Immature natural killer cell (primary cell): ENCODE measurements around the gene PPP1R9A. TPM values are rescaled to one million over a fixed set of nuclear protein-coding genes. Genes with fewer than 3 reads are reported as not detected.

Experiments
- DNase-seq, 3 donors: peaks; one replicate each; pipeline ENCODE4 v3.0.0; 2022; ENCODE audit warnings: mixed read lengths in 1 of 3
- H3K27ac Mint-ChIP-seq, 6 donors: one replicate each; pipeline ENCODE4 v1.8.0; 2020; ENCODE audit warnings: mixed read lengths in 6 of 6, mild to moderate bottlenecking in 5 of 6, inconsistent platforms in 4 of 6, moderate library complexity in 3 of 6
- H3K27me3 Mint-ChIP-seq, 3 donors: one replicate each; pipeline ENCODE4 v1.8.0; 2020 to 2021; ENCODE audit warnings: low read depth in 3 of 3, mild to moderate bottlenecking in 3 of 3, mixed read lengths in 3 of 3, moderate library complexity in 3 of 3, inconsistent platforms in 1 of 3
- H3K36me3 Mint-ChIP-seq, 3 donors: one replicate each; pipeline ENCODE4 v1.8.0; 2020; ENCODE audit warnings: mixed read lengths in 3 of 3, inconsistent platforms in 2 of 3, mild to moderate bottlenecking in 2 of 3
- H3K4me1 Mint-ChIP-seq, 2 donors: one replicate each; pipeline ENCODE4 v1.8.0; 2020; ENCODE audit warnings: inconsistent platforms in 2 of 2, mild to moderate bottlenecking in 2 of 2, mixed read lengths in 2 of 2, moderate library complexity in 1 of 2
- H3K4me3 Mint-ChIP-seq, 5 donors: one replicate each; pipeline ENCODE4 v1.8.0; 2020; ENCODE audit warnings: mild to moderate bottlenecking in 5 of 5, mixed read lengths in 5 of 5, inconsistent platforms in 3 of 5, moderate library complexity in 3 of 5
- H3K9me3 Mint-ChIP-seq, 6 donors: one replicate each; pipeline ENCODE4 v1.8.0; 2020; ENCODE audit warnings: mild to moderate bottlenecking in 6 of 6, mixed read lengths in 6 of 6, inconsistent platforms in 4 of 6, moderate library complexity in 3 of 6
- polyA plus RNA-seq, 3 donors: library from polyadenylated mRNA; unstranded; fragments of 300-500 nt; fragmentation: Illumina TruSeq; gene quantifications; one replicate each; pipeline ENCODE4 v1.2.3, GENCODE V29; 2021

Gene PPP1R9A
- 10 to 100 TPM in 1 of 3 donors, 1 to 10 TPM in 1, under 1 TPM in 1; 0.92 to 12.2 (median 5.5) TPM for polyA plus RNA-seq

DNA sequence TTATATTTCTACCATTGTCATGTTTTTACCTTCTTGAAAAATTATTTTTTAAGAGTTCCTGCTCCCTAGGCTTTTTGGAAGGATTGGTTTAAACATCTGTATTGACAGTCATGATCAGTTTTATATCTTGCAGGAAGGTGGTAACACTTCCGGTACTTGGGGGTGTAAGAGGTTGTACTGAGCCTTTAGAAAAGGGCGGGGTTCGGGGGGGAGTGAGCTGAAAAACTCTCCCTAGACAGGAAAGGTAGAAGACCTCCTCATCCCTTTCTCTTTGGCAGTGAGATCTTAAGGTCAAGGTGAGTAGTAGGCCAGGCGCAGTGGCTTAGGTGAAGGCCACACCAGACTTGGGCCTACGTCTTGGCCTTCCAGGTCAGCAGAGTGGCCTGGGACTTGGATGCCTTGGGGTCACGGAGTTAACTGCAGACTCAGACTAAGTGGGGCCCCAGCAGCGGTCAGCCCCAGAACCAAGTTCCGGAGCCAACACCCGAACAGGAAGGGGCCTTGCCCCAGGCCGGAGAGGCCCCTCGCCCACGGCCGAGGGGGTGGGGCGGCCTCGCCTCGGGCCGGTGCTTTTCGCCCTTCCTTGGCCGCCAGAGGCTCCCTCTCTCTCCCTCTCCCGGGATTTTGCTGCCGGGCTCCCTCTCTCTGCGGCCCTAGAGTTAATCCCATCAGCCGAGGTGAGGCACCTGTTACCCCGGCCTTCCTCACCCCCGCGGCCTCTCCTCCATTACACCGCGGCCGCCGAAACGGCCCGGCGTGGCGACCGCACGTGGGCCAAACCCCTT is at the start of gene PPP1R9A:
Gene PPP1R9A, plus strand, starts transcription at position 569 of the 785 bp plus-strand sequence. CDS start 2,520 bp downstream, outside the sequence.
- Mint-ChIP-seq H3K36me3 (no peaks in the 10 kb centered on the region), H3K4me3 (peak within 1 kb of the TSS; percentile 76 to 88 (median 87)), H3K27me3 (peaks cover 0 to 7% (median 1%) of the 10 kb centered on the region in 3 donors)

DNA sequence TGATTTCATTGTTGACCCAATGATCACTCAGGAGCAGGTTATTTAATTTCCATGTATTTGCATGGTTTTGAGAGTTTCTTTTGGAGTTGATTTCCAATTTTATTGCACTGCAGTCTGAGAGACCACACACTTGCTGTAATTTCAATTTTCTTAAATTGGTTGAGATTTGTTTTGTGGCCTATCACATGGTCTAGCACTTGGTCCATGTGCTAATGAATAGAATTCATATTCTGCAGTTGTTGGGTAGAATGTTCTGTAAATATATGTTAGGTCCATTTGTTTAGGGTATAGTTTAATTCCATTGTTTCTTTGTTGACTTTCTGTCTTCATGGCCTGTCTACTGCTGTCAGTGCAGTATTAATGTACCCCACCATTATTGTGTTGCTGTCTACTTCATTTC is 36.3 kb upstream of the PPP1R9A start:
- Mint-ChIP-seq H3K4me3 (no peak overlapping the region), H3K36me3 (no peaks in the 10 kb centered on the region), H3K4me1 (no peaks in the 10 kb centered on the region), H3K27me3 (peaks cover 0 to 4% (median 0%) of the 10 kb centered on the region in 3 donors), H3K9me3 (peaks cover 0 to 6% (median 0%) of the 10 kb centered on the region in 6 donors), H3K27ac (no peak overlapping the region)
- DNase-seq, result no peak

More for the DNA sequence above, at the start of gene PPP1R9A:
- H3K9me3 Mint-ChIP-seq, result no peaks in the 10 kb centered on the region
- DNase-seq, result peak; percentile 14 to 37 (median 25)
- H3K27ac Mint-ChIP-seq, result peak within 1 kb of the TSS in 5 of 6 donors; percentile 34 to 85 (median 74)
- peaks cover 20 to 45% of the 10 kb centered on the region in 2 donors for H3K4me1 Mint-ChIP-seq

DNA sequence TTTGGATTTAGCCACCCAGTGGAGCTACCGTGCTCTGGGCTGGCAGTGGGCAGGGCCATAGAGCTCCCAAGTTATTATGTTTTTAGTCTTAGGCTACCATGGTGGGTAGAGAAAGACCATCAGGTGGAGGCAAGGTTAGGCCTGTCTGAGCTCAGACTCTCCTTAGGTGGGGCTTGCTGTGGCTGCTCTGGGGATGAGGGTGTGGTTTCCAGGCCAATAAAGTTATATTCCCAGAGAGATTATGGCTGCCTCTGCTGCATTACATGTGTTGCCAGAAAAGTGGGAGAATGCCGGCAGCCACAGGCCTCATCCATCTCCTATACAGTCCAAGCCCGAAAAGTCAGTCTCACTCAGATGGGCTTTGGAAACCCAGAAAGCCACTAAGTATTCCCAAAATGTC is 34.2 kb upstream of the PPP1R9A start:
- Mint-ChIP-seq H3K27me3 (peaks cover 0 to 2% (median 0%) of the 10 kb centered on the region in 3 donors), H3K27ac (no peak overlapping the region), H3K4me3 (no peak overlapping the region), H3K9me3 (peaks cover 3 to 12% (median 8%) of the 10 kb centered on the region in 6 donors), H3K36me3 (peaks cover 0 to 4% (median 0%) of the 10 kb centered on the region in 3 donors), H3K4me1 (no peaks in the 10 kb centered on the region)
- DNase-seq, result no peak

DNA sequence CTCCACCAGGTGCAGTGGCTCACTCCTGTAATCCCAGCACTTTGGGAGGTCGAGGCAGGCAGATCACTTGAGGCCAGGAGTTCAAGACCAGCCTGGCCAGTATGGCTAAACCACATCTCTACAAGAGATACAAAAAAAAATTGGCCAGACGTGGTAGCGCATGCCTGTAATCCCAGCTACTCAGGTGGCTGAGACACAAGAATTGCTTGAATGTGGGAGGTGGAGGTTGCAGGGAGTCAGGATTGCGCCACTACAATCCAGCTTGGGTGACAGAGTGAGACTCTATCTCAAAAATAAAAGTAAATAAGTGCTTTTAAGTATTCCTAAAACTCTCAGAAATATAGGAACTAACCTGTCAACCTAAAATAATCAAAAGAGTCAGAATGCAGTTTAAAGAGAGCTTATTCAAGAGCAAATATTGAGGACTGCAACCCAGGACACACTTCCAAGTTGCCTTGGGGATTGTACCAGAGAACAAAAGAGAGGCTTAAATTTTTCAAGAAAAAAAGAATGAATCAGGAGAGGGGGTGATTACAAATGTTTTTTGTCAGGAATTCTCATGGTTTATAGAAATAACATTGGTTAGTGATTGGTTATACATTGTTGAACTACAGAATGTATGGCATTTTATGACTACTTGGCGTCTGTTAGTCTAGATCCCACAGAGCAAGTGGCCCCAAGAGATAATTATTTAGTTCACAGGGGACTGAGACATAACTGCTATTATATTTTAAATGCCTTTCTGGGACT is 33.2 kb upstream of the PPP1R9A start:
- no peak for DNase-seq
- peaks cover 0 to 4% (median 0%) of the 10 kb centered on the region in 3 donors for H3K36me3 Mint-ChIP-seq
- no peak overlapping the region for H3K27ac Mint-ChIP-seq
- H3K9me3 Mint-ChIP-seq, result peaks cover 3 to 16% (median 12%) of the 10 kb centered on the region in 6 donors
- H3K27me3 Mint-ChIP-seq, result peaks cover 0 to 3% (median 2%) of the 10 kb centered on the region in 3 donors
- no peaks in the 10 kb centered on the region for H3K4me1 Mint-ChIP-seq
- H3K4me3 Mint-ChIP-seq, result no peak overlapping the region

DNA sequence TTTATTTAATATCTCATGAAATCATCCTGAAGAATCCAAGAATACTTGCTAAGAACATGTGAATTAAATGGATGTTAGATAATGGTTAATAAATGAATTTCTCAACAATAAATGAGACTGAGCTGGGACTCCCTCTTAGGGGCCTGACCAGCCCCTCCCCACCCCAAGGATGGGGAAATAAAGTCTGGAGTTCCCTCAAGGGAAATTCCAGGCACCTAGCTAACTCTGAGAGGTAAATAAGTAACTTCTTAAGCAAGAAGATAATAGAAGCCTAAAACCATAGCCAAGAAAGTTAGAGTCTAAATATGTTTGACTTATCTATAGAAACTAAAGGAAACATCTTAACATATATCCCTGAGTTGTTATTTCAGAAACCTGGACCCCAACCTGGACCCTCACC is 32.2 kb upstream of the PPP1R9A start:
- no peak overlapping the region for H3K4me3 Mint-ChIP-seq
- no peak for DNase-seq
- H3K9me3 Mint-ChIP-seq, result peaks cover 3 to 16% (median 12%) of the 10 kb centered on the region in 6 donors
- H3K27ac Mint-ChIP-seq, result no peak overlapping the region
- H3K36me3 Mint-ChIP-seq, result peaks cover 0 to 4% (median 0%) of the 10 kb centered on the region in 3 donors
- no peaks in the 10 kb centered on the region for H3K4me1 Mint-ChIP-seq
- peaks cover 0 to 3% (median 2%) of the 10 kb centered on the region in 3 donors for H3K27me3 Mint-ChIP-seq

DNA sequence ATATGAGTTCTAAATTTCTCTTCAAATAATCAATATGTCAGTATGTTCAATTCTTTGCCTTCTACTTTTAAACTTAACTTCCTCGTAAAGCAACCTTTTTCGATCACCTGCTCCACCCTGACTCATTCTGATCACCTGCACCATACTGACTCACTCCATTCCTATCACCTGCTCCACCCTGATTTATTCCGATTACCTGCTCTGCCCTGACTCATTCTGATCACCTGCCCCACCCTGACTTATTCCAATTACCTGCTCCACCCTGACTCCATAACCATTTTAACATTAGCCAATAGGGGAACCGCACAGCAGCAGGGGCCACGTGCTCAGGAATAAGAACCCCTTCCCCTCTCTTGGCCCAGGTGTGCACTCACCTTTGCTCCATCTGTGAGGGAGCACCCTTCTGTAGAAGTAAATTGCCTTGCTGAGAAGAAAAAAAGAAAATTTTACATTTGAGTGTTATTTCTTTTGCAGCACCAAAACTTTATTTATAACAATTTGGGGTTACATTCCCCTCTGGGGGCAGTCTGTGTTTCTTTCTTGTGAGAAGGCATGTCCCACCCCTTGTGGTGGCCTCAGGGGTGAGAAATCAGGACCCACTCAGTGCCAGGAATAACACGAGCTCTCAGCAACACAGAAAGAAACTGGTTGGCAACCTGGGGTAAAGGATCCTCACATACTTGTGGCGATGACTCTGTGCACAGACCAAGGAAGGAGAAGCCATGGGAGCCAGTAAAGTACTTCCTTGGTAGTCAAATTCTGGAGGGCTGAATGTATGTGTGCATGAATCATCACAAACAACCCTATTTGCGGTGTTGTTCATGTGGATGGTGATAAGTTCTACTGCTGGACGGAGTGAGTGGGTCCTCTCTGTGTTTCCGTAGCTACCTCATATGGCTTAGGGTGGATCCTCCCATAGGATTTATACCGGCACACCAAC is 29.4 kb upstream of the PPP1R9A start:
- no peak for DNase-seq
- peaks cover 3 to 16% (median 12%) of the 10 kb centered on the region in 6 donors for H3K9me3 Mint-ChIP-seq
- no peaks in the 10 kb centered on the region for H3K4me1 Mint-ChIP-seq
- H3K4me3 Mint-ChIP-seq, result no peak overlapping the region
- H3K36me3 Mint-ChIP-seq, result peaks cover 0 to 4% (median 0%) of the 10 kb centered on the region in 3 donors
- no peak overlapping the region for H3K27ac Mint-ChIP-seq
- peaks cover 0 to 3% (median 2%) of the 10 kb centered on the region in 3 donors for H3K27me3 Mint-ChIP-seq

DNA sequence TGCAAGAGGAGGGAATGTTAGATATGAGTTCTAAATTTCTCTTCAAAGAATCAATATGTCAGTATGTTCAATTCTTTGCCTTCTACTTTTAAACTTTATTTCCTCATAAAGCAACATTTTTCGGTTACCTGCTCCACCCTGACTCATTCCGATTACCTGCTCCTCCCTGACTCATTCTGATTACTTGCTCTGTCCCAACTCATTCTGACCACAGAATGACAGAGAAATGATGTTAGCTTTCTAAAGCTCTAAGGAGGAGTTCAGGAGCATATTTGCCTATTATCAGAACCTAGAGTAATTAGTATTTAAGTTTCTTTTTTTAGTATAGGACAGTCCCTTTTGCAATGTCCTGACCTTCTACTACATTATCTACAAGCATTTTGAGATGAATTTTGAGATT is 24.5 kb upstream of the PPP1R9A start:
- Mint-ChIP-seq H3K4me3 (no peak overlapping the region), H3K27ac (no peak overlapping the region), H3K36me3 (peaks cover 0 to under 1% (median 0%) of the 10 kb centered on the region in 3 donors), H3K27me3 (peaks cover 0 to 4% (median 3%) of the 10 kb centered on the region in 3 donors), H3K9me3 (peaks cover 0 to 12% (median 6%) of the 10 kb centered on the region in 6 donors), H3K4me1 (no peaks in the 10 kb centered on the region)
- DNase-seq, result no peak

DNA sequence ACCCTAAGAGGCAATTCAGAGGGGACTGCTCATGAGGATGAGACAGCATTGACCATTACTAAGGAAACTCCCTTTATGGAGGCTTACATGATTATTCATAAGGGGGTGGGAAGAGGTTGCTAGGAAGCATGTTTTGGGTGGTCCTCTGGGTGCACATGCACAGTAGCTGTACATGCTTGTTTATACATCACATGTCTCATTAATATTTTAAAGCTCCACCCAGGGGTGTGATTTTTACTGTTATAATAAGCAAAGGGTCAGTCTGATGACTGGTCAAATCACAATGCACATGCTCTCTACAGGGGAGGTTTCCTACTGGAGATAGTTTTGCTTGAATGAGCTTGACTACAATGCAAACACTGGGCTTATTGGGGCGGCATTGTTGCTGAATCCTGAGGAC is 23.8 kb upstream of the PPP1R9A start:
- no peaks in the 10 kb centered on the region for H3K4me1 Mint-ChIP-seq
- no peaks in the 10 kb centered on the region for H3K36me3 Mint-ChIP-seq
- no peak for DNase-seq
- H3K4me3 Mint-ChIP-seq, result no peak overlapping the region
- peaks cover 0 to 4% (median 0%) of the 10 kb centered on the region in 3 donors for H3K27me3 Mint-ChIP-seq
- peaks cover 0 to 8% (median 2%) of the 10 kb centered on the region in 6 donors for H3K9me3 Mint-ChIP-seq
- no peak overlapping the region for H3K27ac Mint-ChIP-seq

DNA sequence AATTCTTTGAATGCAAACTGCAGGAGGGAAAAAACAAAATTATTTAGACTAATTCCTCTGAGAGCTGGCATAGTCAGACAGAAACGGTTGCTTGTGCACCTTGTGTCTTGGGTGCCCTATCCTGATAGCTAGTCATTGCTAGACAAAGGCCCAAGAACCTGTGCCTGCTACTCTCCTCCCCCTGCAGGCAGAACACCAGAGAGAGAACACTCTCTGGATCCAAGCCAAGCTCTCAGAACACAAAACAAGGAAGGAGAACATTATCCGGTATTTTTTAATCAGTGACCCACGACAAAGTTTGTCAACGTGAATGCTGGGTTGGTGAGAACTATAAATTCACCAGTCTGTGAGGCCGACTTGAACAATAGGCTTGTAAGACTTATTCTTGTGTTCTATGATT is 18.8 kb upstream of the PPP1R9A start:
- Mint-ChIP-seq H3K4me1 (no peaks in the 10 kb centered on the region), H3K36me3 (no peaks in the 10 kb centered on the region), H3K9me3 (peaks cover 0 to 7% (median 0%) of the 10 kb centered on the region in 6 donors), H3K27me3 (peaks cover 0 to 4% (median 4%) of the 10 kb centered on the region in 3 donors), H3K27ac (no peak overlapping the region), H3K4me3 (no peak overlapping the region)
- DNase-seq, result no peak

DNA sequence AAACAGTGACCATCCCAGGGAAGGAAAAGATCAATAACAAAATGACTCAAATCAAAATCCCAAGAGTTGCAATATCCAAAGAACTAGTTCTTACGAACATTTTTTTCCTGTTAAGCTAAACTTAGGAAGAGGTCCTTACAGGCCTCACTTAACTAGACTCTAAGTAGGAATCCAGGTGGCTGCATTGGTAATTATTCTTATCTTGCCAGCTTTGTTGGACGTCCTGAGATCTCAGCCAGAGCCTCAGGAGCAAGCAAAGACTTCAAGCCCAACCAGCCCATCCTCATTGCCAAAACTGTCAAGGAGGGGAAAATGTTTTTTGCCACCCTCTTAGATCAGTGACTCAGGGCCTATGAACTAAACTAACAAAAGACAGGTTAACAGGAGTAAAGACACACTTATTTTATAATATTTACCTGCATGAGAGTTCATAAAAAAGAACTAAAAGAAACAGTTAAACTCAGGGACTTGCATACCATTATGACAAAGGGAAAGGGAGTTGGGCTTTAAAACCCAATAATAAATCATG is 18.3 kb upstream of the PPP1R9A start:
- H3K36me3 Mint-ChIP-seq, result no peaks in the 10 kb centered on the region
- DNase-seq, result no peak
- H3K4me1 Mint-ChIP-seq, result no peaks in the 10 kb centered on the region
- H3K27ac Mint-ChIP-seq, result no peak overlapping the region
- H3K9me3 Mint-ChIP-seq, result peaks cover 0 to 7% (median 0%) of the 10 kb centered on the region in 6 donors
- H3K27me3 Mint-ChIP-seq, result peaks cover 0 to 4% (median 4%) of the 10 kb centered on the region in 3 donors
- no peak overlapping the region for H3K4me3 Mint-ChIP-seq

DNA sequence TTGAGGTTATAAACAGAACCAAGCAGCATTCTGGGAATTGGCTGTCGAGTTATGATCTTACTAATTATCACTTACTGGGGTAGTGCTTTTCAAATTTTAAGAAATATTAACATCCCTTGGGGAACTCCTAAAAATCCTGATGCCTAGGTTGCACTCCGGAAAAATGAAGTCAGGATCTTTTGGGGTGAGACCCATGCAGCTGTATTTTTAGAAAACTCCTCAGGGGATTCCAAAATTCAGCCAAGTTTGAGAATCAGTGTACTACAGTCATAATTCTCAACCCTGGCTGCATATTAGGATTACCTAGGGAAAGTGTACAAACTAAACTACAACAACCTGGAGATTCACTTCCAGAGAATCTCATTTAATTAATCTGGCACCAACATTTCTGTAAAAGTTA is 17.2 kb upstream of the PPP1R9A start:
- no peaks in the 10 kb centered on the region for H3K4me1 Mint-ChIP-seq
- no peak for DNase-seq
- no peaks in the 10 kb centered on the region for H3K36me3 Mint-ChIP-seq
- no peak overlapping the region for H3K4me3 Mint-ChIP-seq
- peaks cover 0 to 5% (median 0%) of the 10 kb centered on the region in 6 donors for H3K9me3 Mint-ChIP-seq
- peaks cover 0 to 4% (median 4%) of the 10 kb centered on the region in 3 donors for H3K27me3 Mint-ChIP-seq
- H3K27ac Mint-ChIP-seq, result no peak overlapping the region

DNA sequence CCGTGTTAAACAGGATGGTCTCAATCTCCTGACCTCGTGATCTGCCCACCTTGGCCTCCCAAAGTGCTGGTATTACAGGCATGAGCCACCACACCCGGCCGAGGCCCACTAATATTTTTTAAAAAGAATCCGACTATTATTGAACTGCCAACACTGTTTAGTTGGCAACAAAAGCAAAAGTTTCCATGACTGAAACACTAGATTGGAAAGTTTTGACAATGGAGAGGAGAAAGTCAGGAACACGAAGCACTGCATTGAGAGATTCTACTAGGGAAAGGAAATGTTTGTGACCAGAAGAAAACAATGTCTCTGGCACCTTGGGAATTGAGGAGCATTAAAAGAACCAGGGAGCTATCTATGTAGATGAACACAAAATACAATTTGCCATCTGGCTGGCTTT is 13.7 kb upstream of the PPP1R9A start:
- DNase-seq, result no peak
- H3K27ac Mint-ChIP-seq, result no peak overlapping the region
- H3K4me1 Mint-ChIP-seq, result no peaks in the 10 kb centered on the region
- no peak overlapping the region for H3K4me3 Mint-ChIP-seq
- peaks cover 0 to 2% (median 0%) of the 10 kb centered on the region in 6 donors for H3K9me3 Mint-ChIP-seq
- H3K27me3 Mint-ChIP-seq, result peaks cover 0 to 4% (median 2%) of the 10 kb centered on the region in 3 donors
- no peaks in the 10 kb centered on the region for H3K36me3 Mint-ChIP-seq

DNA sequence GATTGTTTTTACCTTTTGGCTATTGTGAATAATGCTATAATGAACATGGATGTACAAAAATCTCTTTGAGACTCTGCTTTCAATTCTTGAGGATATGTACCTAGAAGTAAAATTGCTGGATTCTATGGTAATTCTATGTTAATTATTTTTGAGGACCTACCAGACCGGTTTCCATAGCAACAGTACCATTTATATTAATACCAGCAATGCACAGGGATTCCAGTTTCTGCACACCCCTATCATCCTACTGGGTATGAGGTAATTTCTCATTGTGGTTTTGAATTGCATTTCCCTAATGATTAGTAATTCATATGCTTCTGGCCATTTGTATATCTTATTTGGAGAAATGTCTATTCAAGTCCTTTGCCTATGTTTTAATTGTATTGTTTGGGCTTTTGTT is 9.9 kb upstream of the PPP1R9A start:
- H3K27ac Mint-ChIP-seq, result no peak overlapping the region
- no peaks in the 10 kb centered on the region for H3K36me3 Mint-ChIP-seq
- DNase-seq, result no peak
- peaks cover 0 to 2% (median 0%) of the 10 kb centered on the region in 3 donors for H3K27me3 Mint-ChIP-seq
- H3K4me1 Mint-ChIP-seq, result no peaks in the 10 kb centered on the region
- H3K9me3 Mint-ChIP-seq, result peaks cover 0 to 2% (median 0%) of the 10 kb centered on the region in 6 donors
- H3K4me3 Mint-ChIP-seq, result no peak overlapping the region
